Adrenal gland (tissue), 12 donors: ENCODE results near the gene CHTOP. TPM values are rescaled to one million over a fixed set of nuclear protein-coding genes. Genes with fewer than 3 reads are reported as not detected.
A peak's percentile ranks its signal among the peaks of the same experiment; 100 is the strongest.

Experiments used
- DNase-seq, 7 donors: peaks; one replicate each; pipeline ENCODE4 v3.0.0-alpha.2; 2019 to 2020
- H3K27ac ChIP-seq, 5 donors: fragments of 200-600 bp; sonication (generic) in 4 of 5; 1 replicate in 3 of 5; 2 replicates in 2 of 5; pipeline versions ENCODE4 v1.5.1 to v1.8.0; 2016 to 2020; ENCODE audit warnings: mild to moderate bottlenecking in 1 of 5
- H3K27me3 ChIP-seq: fragments of 200-600 bp; 2 replicates; pipeline ENCODE4 v1.8.0; 2021
- H3K36me3 ChIP-seq, 2 donors: fragments of 200-600 bp; replicated peaks in 1 of 2; 1 replicate in 1 of 2; 2 replicates in 1 of 2; pipeline versions ENCODE4 v1.5.1 to v1.8.0; 2018 to 2022
- H3K4me1 ChIP-seq, 2 donors: fragments of 200-600 bp; replicated peaks in 1 of 2; 1 replicate in 1 of 2; 2 replicates in 1 of 2; pipeline versions ENCODE4 v1.5.1 to v1.8.0; 2018 to 2021
- H3K4me3 ChIP-seq, 4 donors: fragments of 200-600 bp; sonication (generic) in 3 of 4; one replicate each; pipeline ENCODE4 v1.5.1; 2016 to 2018
- H3K9me3 ChIP-seq, 3 donors: fragments of 200-600 bp; sonication (generic) in 1 of 3; replicated peaks in 1 of 3; 1 replicate in 2 of 3; 2 replicates in 1 of 3; pipeline versions ENCODE4 v1.5.1 to v1.8.0; 2016 to 2021
- POLR2A ChIP-seq, 2 donors: fragments of 450-650 bp; IDR thresholded peaks; one replicate each; pipeline ENCODE4 v1.6.1; 2017; ENCODE audit warnings: antibody characterized with exemption in 2 of 2, mild to moderate bottlenecking in 2 of 2, moderate library complexity in 1 of 2
- WGBS, 4 donors: extraction: QIAGEN DNeasy Blood & Tissue Kit in 2 of 4; methylation state at CpG; one replicate each; pipeline versions ENCODE4 v1.1.5 to v1.1.7; 2013 to 2017; 5-methylcytosine and 5-hydroxymethylcytosine counted together
- intact Hi-C, 2 donors: fragments of 100-400 bp; cut with DNase I; formaldehyde crosslinking; loops; one replicate each; pipeline versions ENCODE4 v1.14.1 to v1.15.0; 2022 to 2023
- polyA plus RNA-seq, 3 donors: library from polyadenylated mRNA; stranded (reverse); fragments of 200-250 nt in 2 of 3; fragments of 350-450 nt in 1 of 3; fragmentation: Illumina TruSeq in 1 of 3; extraction: RNeasy Lipid Tissue Mini Kit (QIAGEN cat#74804) in 1 of 3; gene quantifications; one replicate each; pipeline ENCODE4 v1.2.3, GENCODE V29; 2013 to 2014
- total RNA-seq, 9 donors: library from RNA; depleted of rRNA in 4 of 9; stranded (reverse); fragments of >200 nt in 4 of 9; fragments of 120-200 nt in 1 of 9; fragmentation: NEBNext Ultra II Directional in 1 of 9; extraction: Animal tissue kit (Norgen Biotek cat#: 25700) in 1 of 9; gene quantifications; one replicate each; pipeline versions ENCODE4 v1.1.0 to v1.2.4, GENCODE V29; 2013 to 2023
- TF ChIP-seq, protein P1 (sequence below), 6 experiments: fragments of 450-650 bp in 4 of 6; fragments of 200-600 bp in 2 of 6; sonication (generic) in 1 of 6; IDR thresholded peaks; 1 replicate in 5 of 6; 2 replicates in 1 of 6; pipeline versions ENCODE4 v1.5.1 to v1.8.0; 2016 to 2021; ENCODE audit warnings: antibody characterized with exemption in 6 of 6, mild to moderate bottlenecking in 2 of 6, moderate library complexity in 1 of 6
- donor health status: healthy with polysubstance abuse.
- donor health status: Bipolar disorder and iron deficiency.
- donor health status: DM: yes; HTN: yes; CAD: no.
- donor health status: DM: no; HTN: no; CAD: no.
- donor health status: DM: no; HTN: no; CAD: no.
- donor health status: DM: yes; HTN: yes; CAD: no.

Gene CHTOP
- total and polyA plus RNA-seq, 12 donors, result 35.5 to 83.3 (median 58.3) TPM

- Histone ChIP-seq H3K27ac (peak overlapping the region in 3 of 5 donors; percentile 29 to 93 (median 87)), H3K36me3 (peaks cover 0 to 12% of the 10 kb centered on the region in 2 donors), H3K4me1 (peaks cover 0 to 27% of the 10 kb centered on the region in 2 donors), H3K27me3 (no peaks in the 10 kb centered on the region), H3K9me3 (no peaks in the 10 kb centered on the region), H3K4me3 (no peak overlapping the region)
- intact Hi-C loops, result no loop called here
- WGBS, 4 donors, result 64 to 72% (median 65%) methylated on average over 4 of the region's 4 CpGs
- TF ChIP-seq POLR2A (IDR thresholded peaks at IDR 0.05), result no peak
- TF ChIP-seq, protein P1, sequence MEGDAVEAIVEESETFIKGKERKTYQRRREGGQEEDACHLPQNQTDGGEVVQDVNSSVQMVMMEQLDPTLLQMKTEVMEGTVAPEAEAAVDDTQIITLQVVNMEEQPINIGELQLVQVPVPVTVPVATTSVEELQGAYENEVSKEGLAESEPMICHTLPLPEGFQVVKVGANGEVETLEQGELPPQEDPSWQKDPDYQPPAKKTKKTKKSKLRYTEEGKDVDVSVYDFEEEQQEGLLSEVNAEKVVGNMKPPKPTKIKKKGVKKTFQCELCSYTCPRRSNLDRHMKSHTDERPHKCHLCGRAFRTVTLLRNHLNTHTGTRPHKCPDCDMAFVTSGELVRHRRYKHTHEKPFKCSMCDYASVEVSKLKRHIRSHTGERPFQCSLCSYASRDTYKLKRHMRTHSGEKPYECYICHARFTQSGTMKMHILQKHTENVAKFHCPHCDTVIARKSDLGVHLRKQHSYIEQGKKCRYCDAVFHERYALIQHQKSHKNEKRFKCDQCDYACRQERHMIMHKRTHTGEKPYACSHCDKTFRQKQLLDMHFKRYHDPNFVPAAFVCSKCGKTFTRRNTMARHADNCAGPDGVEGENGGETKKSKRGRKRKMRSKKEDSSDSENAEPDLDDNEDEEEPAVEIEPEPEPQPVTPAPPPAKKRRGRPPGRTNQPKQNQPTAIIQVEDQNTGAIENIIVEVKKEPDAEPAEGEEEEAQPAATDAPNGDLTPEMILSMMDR (IDR thresholded peaks at IDR 0.05), result no peak
- DNase-seq, result peak in 3 of 7 donors; percentile 48 to 63 (median 50)
Observed at GRCh38 chr1:153610334-153610733, 23.5 kb upstream of the CHTOP start.

- DNase-seq, result no peak
- Histone ChIP-seq H3K9me3 (no peaks in the 10 kb centered on the region), H3K27ac (peak overlapping the region in 3 of 5 donors; percentile 29 to 93 (median 87)), H3K4me1 (peaks cover 0 to 27% of the 10 kb centered on the region in 2 donors), H3K4me3 (no peak overlapping the region), H3K36me3 (peaks cover 0 to 12% of the 10 kb centered on the region in 2 donors), H3K27me3 (no peaks in the 10 kb centered on the region)
- intact Hi-C loops, result no loop called here
- 77 to 91% (median 85%) methylated on average over 2 to 7 of the region's 7 CpGs for WGBS, 4 donors
- no peak for TF ChIP-seq POLR2A (IDR thresholded peaks at IDR 0.05)
- TF ChIP-seq, protein P1 (IDR thresholded peaks at IDR 0.05), result no peak
Observed at GRCh38 chr1:153610811-153611301, 23.0 kb upstream of the CHTOP start.

- no peaks in the 10 kb centered on the region for H3K9me3 ChIP-seq
- no peaks in the 10 kb centered on the region for H3K27me3 ChIP-seq
- intact Hi-C loops, result no loop called here
- TF ChIP-seq, protein P1 (IDR thresholded peaks at IDR 0.05), result no peak
- TF ChIP-seq POLR2A (IDR thresholded peaks at IDR 0.05), result no peak
- H3K4me3 ChIP-seq, result peak overlapping the region in 1 of 4 donors; percentile 56
- peak overlapping the region in 2 of 5 donors; percentile 13 to 93 for H3K27ac ChIP-seq
- H3K36me3 ChIP-seq, result peaks cover 0 to 12% of the 10 kb centered on the region in 2 donors
- H3K4me1 ChIP-seq, result peaks cover 0 to 27% of the 10 kb centered on the region in 2 donors
- no peak for DNase-seq
- WGBS, 4 donors, result 70 to 85% (median 73%) methylated on average over 1 of the region's 1 CpG
Observed at GRCh38 chr1:153611356-153611755, 22.5 kb upstream of the CHTOP start.

DNA sequence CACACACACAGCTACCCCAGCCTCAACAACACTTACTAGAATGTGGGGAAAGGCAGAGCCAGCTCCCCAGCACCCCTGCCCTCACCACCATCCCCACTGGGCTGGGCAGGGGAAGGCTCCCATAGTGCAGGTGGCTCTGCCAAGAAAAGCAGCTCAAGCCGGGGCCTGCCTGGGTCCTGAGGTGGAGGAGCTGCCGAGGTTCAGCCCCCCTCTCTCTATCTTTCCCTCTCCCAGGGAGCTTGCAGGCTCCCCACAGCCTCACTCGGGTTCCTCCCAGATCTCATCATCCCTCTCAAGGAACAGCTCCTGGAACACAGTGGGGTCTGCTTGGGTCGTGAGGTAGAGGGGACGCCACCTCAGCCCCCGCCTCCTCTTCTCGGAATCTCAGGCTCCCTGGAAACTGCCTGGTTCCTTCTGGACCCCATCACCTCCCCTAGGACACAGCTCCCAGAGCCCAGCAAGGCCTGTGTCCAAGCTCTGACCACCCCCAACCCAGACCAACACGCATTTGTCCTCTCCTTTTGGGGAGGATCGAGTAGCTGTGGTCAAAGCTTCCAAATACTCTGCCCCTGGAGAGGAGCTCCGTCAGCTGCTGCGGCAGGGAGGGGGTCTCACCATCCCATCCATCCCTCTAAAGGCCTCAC is 21.6 kb upstream of the CHTOP start:
- peaks cover 0 to 3% of the 10 kb centered on the region in 2 donors for H3K36me3 ChIP-seq
- DNase-seq, result no peak
- 54 to 72% (median 63%) methylated on average over 10 to 11 of the region's 11 CpGs for WGBS, 4 donors
- peak overlapping the region in 2 of 4 donors; percentile 33 to 56 for H3K4me3 ChIP-seq
- H3K27ac ChIP-seq, result peak overlapping the region in 4 of 5 donors; percentile 44 to 85 (median 62)
- H3K9me3 ChIP-seq, result no peaks in the 10 kb centered on the region
- intact Hi-C loops, result no loop called here
- H3K4me1 ChIP-seq, result peaks cover 0 to 27% of the 10 kb centered on the region in 2 donors
- no peaks in the 10 kb centered on the region for H3K27me3 ChIP-seq
- TF ChIP-seq POLR2A (IDR thresholded peaks at IDR 0.05), result no peak
- TF ChIP-seq, protein P1 (IDR thresholded peaks at IDR 0.05), result no peak
